Lower leg skin (tissue), 4 donors: ENCODE measurements around the gene HAT1. TPM values are rescaled to one million over a fixed set of nuclear protein-coding genes. Genes with fewer than 3 reads are reported as not detected.

ENCODE experiments used
- DNase-seq, 2 donors: peaks; one replicate each; pipeline ENCODE4 v3.0.0-alpha.2; 2019; ENCODE audit warnings: low spot score in 2 of 2
- H3K4me3 ChIP-seq: fragments of 200-600 bp; sonication (generic); 2 replicates; pipeline ENCODE4 v1.5.1; 2017; ENCODE audit warnings: mild to moderate bottlenecking, low read depth; ENCODE audit not compliant: poor library complexity, severe bottlenecking
- POLR2A ChIP-seq, 2 donors: fragments of 450-650 bp; IDR thresholded peaks; one replicate each; pipeline ENCODE4 v1.6.1; 2016 to 2017; ENCODE audit warnings: antibody characterized with exemption in 2 of 2, mild to moderate bottlenecking in 1 of 2, moderate library complexity in 1 of 2
- WGBS, 2 donors: methylation state at CpG; one replicate each; pipeline ENCODE4 v1.1.5; 2018; 5-methylcytosine and 5-hydroxymethylcytosine counted together
- intact Hi-C: fragments of 100-400 bp; cut with DNase I; formaldehyde crosslinking; loops from one replicate; pipeline ENCODE4 v1.15.0; 2023; ENCODE audit warnings: low total_unique reads
- total RNA-seq, 4 donors: library from RNA; depleted of rRNA; stranded (reverse); fragments of >200 nt; gene quantifications; one replicate each; pipeline ENCODE4 v1.1.0, GENCODE V29; 2016
- TF ChIP-seq, protein P1 (sequence below), 3 donors: fragments of 450-650 bp; IDR thresholded peaks; one replicate each; pipeline ENCODE4 v1.5.1; 2016; ENCODE audit warnings: antibody characterized with exemption in 3 of 3, mild to moderate bottlenecking in 3 of 3, moderate library complexity in 2 of 3

HAT1 gene
- total RNA-seq, 4 donors from 2014 or later: 15.0 to 28.0 (median 22.1) TPM

DNA sequence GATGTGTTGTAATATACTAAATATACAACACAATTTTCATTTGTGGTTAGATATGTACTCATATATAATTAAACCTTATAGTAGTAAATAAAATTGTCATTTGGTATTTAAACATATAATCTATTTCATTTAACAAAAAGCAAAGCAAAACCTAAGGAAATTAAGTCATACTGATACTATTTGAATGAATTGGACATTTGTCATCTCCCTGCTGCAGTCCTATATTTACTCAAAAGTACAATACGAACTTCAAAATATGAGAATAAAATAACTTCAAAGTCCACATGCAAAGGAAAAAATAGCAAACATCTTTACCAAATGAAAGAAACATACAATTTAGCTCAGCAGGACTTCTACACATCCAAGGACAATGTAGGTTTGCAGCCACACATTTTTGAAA is 11.8 kb upstream of the HAT1 start:
- WGBS, 2 donors: 67 to 77% methylated on average over 1 of the region's 1 CpG
- intact Hi-C loops: no loop called here
- no peak for DNase-seq
- no peak overlapping the region for H3K4me3 ChIP-seq
- TF ChIP-seq POLR2A (IDR thresholded peaks at IDR 0.05): no peak
- TF ChIP-seq, protein P1, sequence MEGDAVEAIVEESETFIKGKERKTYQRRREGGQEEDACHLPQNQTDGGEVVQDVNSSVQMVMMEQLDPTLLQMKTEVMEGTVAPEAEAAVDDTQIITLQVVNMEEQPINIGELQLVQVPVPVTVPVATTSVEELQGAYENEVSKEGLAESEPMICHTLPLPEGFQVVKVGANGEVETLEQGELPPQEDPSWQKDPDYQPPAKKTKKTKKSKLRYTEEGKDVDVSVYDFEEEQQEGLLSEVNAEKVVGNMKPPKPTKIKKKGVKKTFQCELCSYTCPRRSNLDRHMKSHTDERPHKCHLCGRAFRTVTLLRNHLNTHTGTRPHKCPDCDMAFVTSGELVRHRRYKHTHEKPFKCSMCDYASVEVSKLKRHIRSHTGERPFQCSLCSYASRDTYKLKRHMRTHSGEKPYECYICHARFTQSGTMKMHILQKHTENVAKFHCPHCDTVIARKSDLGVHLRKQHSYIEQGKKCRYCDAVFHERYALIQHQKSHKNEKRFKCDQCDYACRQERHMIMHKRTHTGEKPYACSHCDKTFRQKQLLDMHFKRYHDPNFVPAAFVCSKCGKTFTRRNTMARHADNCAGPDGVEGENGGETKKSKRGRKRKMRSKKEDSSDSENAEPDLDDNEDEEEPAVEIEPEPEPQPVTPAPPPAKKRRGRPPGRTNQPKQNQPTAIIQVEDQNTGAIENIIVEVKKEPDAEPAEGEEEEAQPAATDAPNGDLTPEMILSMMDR (IDR thresholded peaks at IDR 0.05): no peak

DNA sequence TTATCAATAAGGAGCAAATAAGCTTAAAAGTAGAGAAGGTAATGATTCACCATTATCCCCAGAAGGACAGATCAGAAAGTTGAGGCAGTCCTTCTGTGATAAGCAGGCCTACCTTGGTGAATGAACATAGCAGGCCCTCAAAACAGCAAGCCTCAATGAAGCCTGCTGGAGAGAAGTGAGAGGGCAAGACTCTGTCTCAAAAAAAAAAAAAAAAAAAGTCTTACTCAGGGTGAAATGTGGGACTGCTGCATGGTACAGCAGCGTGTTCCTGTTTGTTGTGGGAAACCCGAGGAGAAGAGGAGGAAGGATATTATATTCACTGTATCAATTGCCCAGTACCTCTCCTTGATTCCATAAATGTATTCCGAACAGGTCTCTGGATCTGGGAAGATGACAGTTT is 8.7 kb upstream of the HAT1 start:
- TF ChIP-seq, protein P1 (IDR thresholded peaks at IDR 0.05): no peak
- no peak for TF ChIP-seq POLR2A (IDR thresholded peaks at IDR 0.05)
- 84 to 89% methylated on average over 3 of the region's 3 CpGs for WGBS, 2 donors
- intact Hi-C loops: no loop called here
- H3K4me3 ChIP-seq: no peak overlapping the region
- DNase-seq: no peak

DNA sequence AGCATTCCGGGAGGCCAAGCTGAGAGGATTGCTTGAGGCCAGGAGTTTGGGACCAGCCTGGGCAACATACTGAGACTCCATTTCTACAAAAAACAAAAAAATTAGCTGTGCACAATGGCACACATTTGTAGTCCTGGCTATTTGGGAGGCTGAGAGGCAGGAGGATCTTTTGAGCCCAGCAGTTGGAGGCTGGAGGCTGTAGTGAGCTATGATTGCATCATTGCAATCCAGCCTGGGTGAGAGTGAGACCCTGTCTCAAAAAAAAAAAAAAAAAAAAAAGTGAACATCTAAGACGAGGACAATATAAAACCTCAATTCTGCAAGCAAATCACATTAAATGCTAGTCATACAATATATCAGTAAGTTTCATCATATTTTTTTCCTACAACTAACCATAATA is 2.8 kb upstream of the HAT1 start:
- TF ChIP-seq, protein P1 (IDR thresholded peaks at IDR 0.05): no peak
- no peak for TF ChIP-seq POLR2A (IDR thresholded peaks at IDR 0.05)
- WGBS, 2 donors: 88% methylated on average over 2 of the region's 2 CpGs
- H3K4me3 ChIP-seq: no peak overlapping the region
- intact Hi-C loops: no loop called here
- no peak for DNase-seq

DNA sequence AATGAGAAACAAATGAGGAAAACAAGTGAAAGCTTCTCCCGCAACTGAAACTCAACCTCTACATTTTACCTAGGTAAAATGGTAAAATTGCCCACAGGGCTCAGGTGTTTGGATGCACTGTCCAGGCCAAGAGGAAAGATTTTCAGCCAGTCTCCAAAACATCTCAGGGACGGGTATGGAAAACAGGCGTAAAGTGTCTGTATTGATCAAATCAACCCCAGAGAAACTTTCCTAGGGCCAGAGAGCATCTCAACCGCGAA is 361 bp upstream of the HAT1 start:
- no peak overlapping the region for H3K4me3 ChIP-seq
- no peak for TF ChIP-seq POLR2A (IDR thresholded peaks at IDR 0.05)
- TF ChIP-seq, protein P1 (IDR thresholded peaks at IDR 0.05): no peak
- DNase-seq: no peak
- WGBS, 2 donors: 6 to 8% methylated on average over 5 of the region's 5 CpGs
- intact Hi-C loops: no loop called here

DNA sequence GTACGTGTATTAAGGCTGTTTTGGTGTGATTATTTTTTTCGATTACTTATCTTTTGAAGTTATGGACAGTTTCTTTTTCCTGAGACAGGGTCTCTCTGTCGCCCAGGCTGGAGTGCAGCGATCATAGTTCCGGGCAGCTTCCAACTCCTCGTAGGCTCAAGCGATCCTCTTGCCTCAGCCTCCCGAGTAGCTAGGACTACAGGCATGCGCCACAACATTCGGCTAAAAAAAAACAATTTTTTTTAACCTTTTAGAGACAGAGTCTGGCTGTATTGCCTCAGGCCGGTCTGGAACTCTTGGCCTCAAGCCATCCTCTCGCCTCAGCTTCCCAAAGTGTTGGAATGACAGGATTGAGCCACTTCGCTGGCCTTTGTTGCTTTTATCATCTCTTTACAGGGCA is 945 bp downstream of the HAT1 start:
- no peak for TF ChIP-seq POLR2A (IDR thresholded peaks at IDR 0.05)
- TF ChIP-seq, protein P1 (IDR thresholded peaks at IDR 0.05): no peak
- 13 to 17% methylated on average over 13 of the region's 13 CpGs for WGBS, 2 donors
- intact Hi-C loops: no loop called here
- H3K4me3 ChIP-seq: peak overlapping the region; percentile 74
- no peak for DNase-seq

DNA sequence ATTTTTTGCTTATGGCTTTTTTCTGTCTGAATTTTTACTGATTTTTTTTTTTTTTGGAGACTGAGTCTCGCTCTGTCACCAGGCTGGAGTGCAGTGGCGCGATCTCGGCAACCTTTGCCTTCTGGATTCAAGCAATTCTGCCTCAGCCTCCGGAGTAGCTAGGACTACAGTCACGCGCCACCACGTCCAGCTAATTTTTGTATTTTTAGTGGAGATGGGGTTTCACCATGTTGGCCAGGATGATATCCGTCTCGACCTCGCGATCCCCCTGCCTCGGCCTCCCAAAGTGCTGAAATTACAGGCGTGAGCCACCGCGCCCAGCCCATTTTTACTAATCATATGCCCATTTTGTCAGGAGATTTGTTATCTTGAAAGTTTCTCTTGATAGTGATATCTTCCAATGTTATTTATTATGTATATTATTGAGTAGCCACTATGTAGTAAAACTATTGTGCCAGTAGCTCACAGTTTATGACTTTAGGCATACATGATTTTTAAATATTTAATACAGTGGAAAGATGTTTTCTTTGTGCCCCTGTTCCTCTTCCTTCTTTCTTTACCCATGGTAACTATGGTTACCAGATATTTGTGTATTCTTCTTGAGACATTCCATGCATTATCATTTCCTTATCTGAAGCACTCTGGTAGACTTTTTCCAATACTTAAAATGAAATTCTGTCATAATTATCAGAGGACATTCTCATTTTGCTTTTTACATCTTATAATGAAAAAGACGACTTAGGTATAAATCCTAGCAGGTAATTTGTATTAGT is 2.1 kb downstream of the HAT1 start:
- TF ChIP-seq, protein P1 (IDR thresholded peaks at IDR 0.05): no peak
- no peak for TF ChIP-seq POLR2A (IDR thresholded peaks at IDR 0.05)
- no peak for DNase-seq
- intact Hi-C loops: no loop called here
- no peak overlapping the region for H3K4me3 ChIP-seq
- WGBS, 2 donors: 95% methylated on average over 17 of the region's 17 CpGs
